Kidney (tissue), 14 donors: ENCODE data around the gene DUT. TPM values are rescaled to one million over a fixed set of nuclear protein-coding genes. Genes with fewer than 3 reads are reported as not detected.

Source experiments
- DNase-seq, 5 donors: peaks; one replicate each; pipeline ENCODE4 v3.0.0-alpha.2; 2013 to 2020
- FAIRE-seq: peaks from 2 replicates; lab custom pipeline; 2012; peaks lifted over from hg19 to GRCh38; lab: Jason Lieb, UNC
- H3K27ac ChIP-seq, 2 donors: one replicate each; pipeline ENCODE4 v1.7.0; 2013; ENCODE audit warnings: low read depth in 2 of 2, low read length in 2 of 2, inconsistent platforms in 1 of 2
- H3K27me3 ChIP-seq: one replicate; pipeline ENCODE4 v1.7.1; 2013; ENCODE audit warnings: low read length, inconsistent platforms; ENCODE audit not compliant: control insufficient read depth, insufficient read depth
- H3K36me3 ChIP-seq, 3 donors: one replicate each; pipeline versions ENCODE4 v1.7.0 to v1.7.1; 2013; ENCODE audit warnings: low read length in 3 of 3, control low read depth in 1 of 3, inconsistent platforms in 1 of 3; ENCODE audit not compliant: insufficient read depth in 3 of 3, control insufficient read depth in 2 of 3
- H3K4me1 ChIP-seq, 3 donors: one replicate each; pipeline versions ENCODE4 v1.7.0 to v1.7.1; 2013; ENCODE audit warnings: low read length in 3 of 3, inconsistent platforms in 1 of 3, low read depth in 1 of 3; ENCODE audit not compliant: control insufficient read depth in 2 of 3, insufficient read depth in 2 of 3
- H3K4me3 ChIP-seq, 3 donors: one replicate each; pipeline versions ENCODE4 v1.7.0 to v1.8.1; 2013; ENCODE audit warnings: low read length in 3 of 3, control low read depth in 1 of 3, inconsistent platforms in 1 of 3
- H3K9ac ChIP-seq, 3 donors: one replicate each; pipeline versions ENCODE4 v1.7.0 to v1.7.1; 2013; ENCODE audit warnings: low read length in 3 of 3, control low read depth in 1 of 3, inconsistent platforms in 1 of 3
- H3K9me3 ChIP-seq, 3 donors: one replicate each; pipeline versions ENCODE4 v1.7.0 to v1.7.1; 2013; ENCODE audit warnings: low read length in 3 of 3, control low read depth in 1 of 3, inconsistent platforms in 1 of 3; ENCODE audit not compliant: control insufficient read depth in 2 of 3, insufficient read depth in 1 of 3
- CTCF ChIP-seq: IDR thresholded peaks from 3 replicates; pipeline ENCODE4 v1.5.1; 2012; ENCODE audit warnings: mild to moderate bottlenecking, moderate library complexity, borderline replicate concordance; ENCODE audit not compliant: insufficient read depth; ENCODE audit errors: extremely low read depth
- intact Hi-C: fragments of 100-400 bp; cut with DNase I; formaldehyde crosslinking; loops from one replicate; pipeline ENCODE4 v1.11.1; 2022
- polyA plus RNA-seq: library from polyadenylated mRNA; stranded (reverse); fragments of 350-450 nt; fragmentation: Illumina TruSeq; extraction: RNeasy Lipid Tissue Mini Kit (QIAGEN cat#74804); gene quantifications from one replicate; pipeline ENCODE4 v1.2.3, GENCODE V29; 2014; ENCODE audit warnings: low read depth, low replicate concordance; ENCODE audit not compliant: insufficient read depth
- total RNA-seq: library from RNA; stranded (reverse); fragmentation: NEBNext Ultra II Directional; extraction: Animal tissue kit (Norgen Biotek cat#: 25700); gene quantifications from one replicate; pipeline ENCODE4 v1.2.1, GENCODE V29; 2021
- donor health status: control.
- donor health status: control.
- donor health status: control.
- donor health status: control.
- donor health status: control.
- donor health status: DM: yes; HTN: yes; CAD: no.
- donor health status: Normal renal cell carcinoma (clear cell type).

The DUT gene
- total and polyA plus RNA-seq, 2 donors from 2014 or later: 85.6 to 95.5 TPM

GRCh38 chr15:48380198-48380597 is 49.0 kb downstream of the DUT start:
- H3K9ac ChIP-seq: no peak overlapping the region
- H3K4me1 ChIP-seq: no peaks in the 10 kb centered on the region
- intact Hi-C loops: no loop called here
- no peak overlapping the region for H3K27ac ChIP-seq
- H3K27me3 ChIP-seq: no peaks in the 10 kb centered on the region
- no peaks in the 10 kb centered on the region for H3K36me3 ChIP-seq
- DNase-seq (no peak), FAIRE-seq (no peak)
- H3K9me3 ChIP-seq: no peaks in the 10 kb centered on the region
- no peak for TF ChIP-seq CTCF
- no peak overlapping the region for H3K4me3 ChIP-seq

GRCh38 chr15:48381861-48382260 is 50.6 kb downstream of the DUT start:
- TF ChIP-seq CTCF: no peak

GRCh38 chr15:48383031-48383430 is 51.8 kb downstream of the DUT start:
- Histone ChIP-seq H3K36me3 (no peaks in the 10 kb centered on the region), H3K4me3 (no peak overlapping the region), H3K9ac (no peak overlapping the region), H3K27me3 (no peaks in the 10 kb centered on the region), H3K27ac (no peak overlapping the region), H3K4me1 (no peaks in the 10 kb centered on the region), H3K9me3 (no peaks in the 10 kb centered on the region)
- no peak for FAIRE-seq
- intact Hi-C loops: no loop called here
- DNase-seq: no peak
- TF ChIP-seq CTCF: no peak

More at GRCh38 chr15:48381861-48382260, 50.6 kb downstream of the DUT start:
- Histone ChIP-seq H3K36me3 (no peaks in the 10 kb centered on the region), H3K9ac (no peak overlapping the region), H3K9me3 (no peaks in the 10 kb centered on the region), H3K27me3 (no peaks in the 10 kb centered on the region), H3K27ac (no peak overlapping the region), H3K4me1 (no peaks in the 10 kb centered on the region), H3K4me3 (no peak overlapping the region)
- DNase-seq (no peak), FAIRE-seq (no peak)
- intact Hi-C loops: no loop called here

- FAIRE-seq (no peak), DNase-seq (no peak)
- Histone ChIP-seq H3K4me3 (no peak overlapping the region), H3K27ac (no peak overlapping the region), H3K9ac (no peak overlapping the region), H3K36me3 (no peaks in the 10 kb centered on the region), H3K9me3 (no peaks in the 10 kb centered on the region), H3K27me3 (no peaks in the 10 kb centered on the region), H3K4me1 (no peaks in the 10 kb centered on the region)
- intact Hi-C loops: no loop called here
- no peak for TF ChIP-seq CTCF
Measured at GRCh38 chr15:48384616-48385015, 53.4 kb downstream of the DUT start.
